Endometrium (tissue), 2 donors: ENCODE results near the gene DDX47.

Experiments
- FAIRE-seq: peaks from 2 replicates; lab custom pipeline; 2012; peaks lifted over from hg19 to GRCh38; lab: Jason Lieb, UNC
- donor health status: control.
- donor health status: control.

The DDX47 gene

GRCh38 chr12:12813120-12814101 is at the start of gene DDX47:
Gene DDX47, plus strand, starts transcription at chr12:12813346. Its CDS starts 22 bp downstream, at chr12:12813368.
- FAIRE-seq: peak; percentile 70

- no peak for FAIRE-seq
These were observed 48.3 kb upstream of the DDX47 start for GRCh38 chr12:12764824-12765223.

GRCh38 chr12:12770262-12770661 is 42.9 kb upstream of the DDX47 start:
- FAIRE-seq: no peak

- no peak for FAIRE-seq
These were observed 38.4 kb upstream of the DDX47 start for GRCh38 chr12:12774791-12775190.

GRCh38 chr12:12776261-12776660 is 36.9 kb upstream of the DDX47 start:
- FAIRE-seq: no peak

GRCh38 chr12:12777092-12777491 is 36.1 kb upstream of the DDX47 start:
- no peak for FAIRE-seq

GRCh38 chr12:12779007-12779406 is 34.1 kb upstream of the DDX47 start:
- no peak for FAIRE-seq

- FAIRE-seq: no peak
These were observed 33.6 kb upstream of the DDX47 start for GRCh38 chr12:12779529-12779928.

GRCh38 chr12:12784116-12784515 is 29.0 kb upstream of the DDX47 start:
- FAIRE-seq: no peak

GRCh38 chr12:12784911-12785814 is 28.0 kb upstream of the DDX47 start, which contains the start of gene APOLD1:
Gene APOLD1, plus strand, starts transcription at chr12:12785659. Its CDS starts 33 bp downstream, at chr12:12785692.
- no peak for FAIRE-seq

- no peak for FAIRE-seq
These were observed 26.8 kb upstream of the DDX47 start for GRCh38 chr12:12786351-12786705.

GRCh38 chr12:12786706-12787601 is 26.2 kb upstream of the DDX47 start:
- no peak for FAIRE-seq

GRCh38 chr12:12788131-12788530 is 25.0 kb upstream of the DDX47 start:
- no peak for FAIRE-seq

GRCh38 chr12:12788675-12789368 is 24.3 kb upstream of the DDX47 start:
- FAIRE-seq: peak; percentile 65

- FAIRE-seq: no peak
These were observed 22.2 kb upstream of the DDX47 start for GRCh38 chr12:12790956-12791355.

GRCh38 chr12:12791756-12792369 is 21.3 kb upstream of the DDX47 start:
- no peak for FAIRE-seq

GRCh38 chr12:12792421-12792820 is 20.7 kb upstream of the DDX47 start:
- no peak for FAIRE-seq

- no peak for FAIRE-seq
These were observed 18.5 kb upstream of the DDX47 start for GRCh38 chr12:12794686-12795085.

GRCh38 chr12:12796171-12796570 is 17.0 kb upstream of the DDX47 start:
- FAIRE-seq: no peak

GRCh38 chr12:12796928-12797793 is 16.0 kb upstream of the DDX47 start:
- FAIRE-seq: no peak
